ENCODE measurements around the gene NEMP2. TPM values are rescaled to one million over a fixed set of nuclear protein-coding genes. Genes with fewer than 3 reads are reported as not detected.

The NEMP2 gene, protein sequence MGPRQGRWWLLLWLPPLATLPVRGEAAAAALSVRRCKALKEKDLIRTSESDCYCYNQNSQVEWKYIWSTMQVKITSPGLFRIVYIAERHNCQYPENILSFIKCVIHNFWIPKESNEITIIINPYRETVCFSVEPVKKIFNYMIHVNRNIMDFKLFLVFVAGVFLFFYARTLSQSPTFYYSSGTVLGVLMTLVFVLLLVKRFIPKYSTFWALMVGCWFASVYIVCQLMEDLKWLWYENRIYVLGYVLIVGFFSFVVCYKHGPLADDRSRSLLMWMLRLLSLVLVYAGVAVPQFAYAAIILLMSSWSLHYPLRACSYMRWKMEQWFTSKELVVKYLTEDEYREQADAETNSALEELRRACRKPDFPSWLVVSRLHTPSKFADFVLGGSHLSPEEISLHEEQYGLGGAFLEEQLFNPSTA
- 8.3 TPM for total RNA-seq (ENCODE audit: unreplicated experiment)
- long read RNA-seq, partial matches to known transcripts, result 0 of 3 reads
- long read RNA-seq, other reads (novel, unspliced or antisense), result 3 of 3 reads

DNA sequence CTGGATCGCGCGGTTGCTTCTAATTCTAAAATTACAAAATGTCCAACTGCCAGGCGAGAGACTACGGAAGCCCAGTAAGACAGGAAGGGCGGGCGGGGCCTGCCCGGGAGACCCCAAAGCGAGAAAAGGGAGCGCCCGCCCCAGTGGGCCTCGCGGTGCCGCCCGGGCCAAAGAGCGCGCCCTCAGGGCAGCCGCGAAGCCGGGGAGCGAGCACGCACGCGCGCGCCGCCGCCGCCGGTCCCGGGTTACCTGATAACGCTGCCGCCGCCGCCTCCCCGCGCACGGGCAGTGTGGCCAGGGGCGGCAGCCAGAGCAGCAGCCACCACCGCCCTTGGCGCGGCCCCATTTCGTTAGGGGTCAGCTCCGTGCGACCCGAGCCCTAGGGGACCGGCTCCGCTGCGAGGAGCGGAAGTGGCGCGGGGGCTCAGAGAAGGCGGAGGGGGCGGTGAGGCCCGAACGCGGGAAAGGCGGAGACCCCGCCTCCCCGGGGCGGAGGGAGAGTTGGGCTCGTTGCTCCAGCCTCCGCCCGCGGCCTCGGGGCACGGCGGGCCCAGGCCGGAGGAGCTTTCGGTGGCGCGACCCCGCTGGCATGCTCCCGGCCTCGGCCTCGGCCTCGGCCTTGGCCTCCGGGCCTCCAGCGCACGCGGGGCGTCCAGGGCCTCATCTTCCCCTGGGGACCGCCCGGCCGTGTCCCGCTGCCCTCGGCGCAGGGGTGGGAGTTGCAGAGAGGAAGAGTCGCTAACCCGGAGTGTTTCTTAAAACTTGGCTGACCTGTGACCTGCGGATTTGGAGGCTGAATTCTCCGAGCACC, at the start of gene NEMP2:
Gene NEMP2, minus strand, starts transcription at position 413 of the 811 bp plus-strand sequence. Its CDS starts 67 bp downstream, at position 346.
- DNase-seq (ENCODE audit: low spot score), result peak; percentile 76
- Mint-ChIP-seq H3K4me3 (ENCODE audit: unreplicated experiment) (peak within 1 kb of the TSS; percentile 91), H3K4me1 (ENCODE audit: unreplicated experiment) (peaks cover 23% of the 10 kb centered on the region), H3K27me3 (ENCODE audit: unreplicated experiment) (peaks cover 4% of the 10 kb centered on the region), H3K36me3 (ENCODE audit: low read depth, unreplicated experiment) (no peaks in the 10 kb centered on the region), H3K9me3 (ENCODE audit: unreplicated experiment) (no peaks in the 10 kb centered on the region), H3K27ac (ENCODE audit: unreplicated experiment) (peak within 1 kb of the TSS; percentile 94)
- TF ChIP-seq CTCF (IDR thresholded peaks at IDR 0.05; ENCODE audit: unreplicated experiment), result no peak

DNA sequence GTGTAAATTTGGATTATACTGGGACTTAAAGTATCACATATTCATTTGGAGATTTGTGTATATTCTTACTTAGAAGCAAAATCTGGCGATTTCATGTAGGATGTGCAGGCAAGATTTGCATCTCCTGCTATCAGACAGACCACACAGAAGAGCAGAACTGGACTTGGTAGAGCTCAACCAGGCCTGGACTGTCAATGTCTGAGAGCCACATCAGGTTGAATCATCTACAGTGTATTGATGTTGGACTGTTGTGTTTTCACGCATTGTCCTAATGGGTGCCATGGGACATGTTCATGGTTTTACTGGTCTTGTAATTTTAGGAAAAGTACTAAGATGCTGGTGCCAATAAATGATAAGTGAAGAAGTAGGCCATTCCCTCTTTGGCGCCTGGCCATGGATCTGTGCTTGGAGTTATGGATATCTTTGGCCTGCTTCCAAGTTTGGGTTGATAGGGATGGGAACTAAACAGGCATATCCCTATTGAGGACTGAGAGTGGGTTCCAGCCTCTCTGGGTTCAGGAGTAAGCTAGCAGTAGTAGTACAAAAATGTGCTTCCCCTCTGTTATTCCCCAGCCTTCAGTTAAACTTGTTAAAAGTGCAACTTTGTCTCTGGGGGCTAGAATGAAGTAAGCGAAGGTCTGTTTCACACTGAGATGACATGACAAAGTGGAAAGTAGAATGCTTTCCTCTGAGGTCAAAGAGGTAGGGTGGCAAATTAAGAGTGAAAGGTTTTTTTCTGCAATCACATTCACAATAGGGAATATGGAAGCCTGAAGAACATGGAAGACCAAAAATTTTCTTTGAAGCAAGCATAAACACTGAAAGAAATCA, 49.2 kb upstream of the NEMP2 start:
- Mint-ChIP-seq H3K4me3 (ENCODE audit: unreplicated experiment) (no peak overlapping the region), H3K27ac (ENCODE audit: unreplicated experiment) (no peak overlapping the region), H3K4me1 (ENCODE audit: unreplicated experiment) (peaks cover 5% of the 10 kb centered on the region), H3K36me3 (ENCODE audit: low read depth, unreplicated experiment) (no peaks in the 10 kb centered on the region), H3K27me3 (ENCODE audit: unreplicated experiment) (no peaks in the 10 kb centered on the region), H3K9me3 (ENCODE audit: unreplicated experiment) (no peaks in the 10 kb centered on the region)
- no peak for TF ChIP-seq CTCF (IDR thresholded peaks at IDR 0.05; ENCODE audit: unreplicated experiment)
- no peak for DNase-seq (ENCODE audit: low spot score)

- no peak for DNase-seq (ENCODE audit: low spot score)
- peaks cover 12% of the 10 kb centered on the region for H3K4me1 Mint-ChIP-seq (ENCODE audit: unreplicated experiment)
- no peak overlapping the region for H3K27ac Mint-ChIP-seq (ENCODE audit: unreplicated experiment)
- no peaks in the 10 kb centered on the region for H3K27me3 Mint-ChIP-seq (ENCODE audit: unreplicated experiment)
- H3K36me3 Mint-ChIP-seq (ENCODE audit: low read depth, unreplicated experiment), result no peaks in the 10 kb centered on the region
- no peaks in the 10 kb centered on the region for H3K9me3 Mint-ChIP-seq (ENCODE audit: unreplicated experiment)
- no peak for TF ChIP-seq CTCF (IDR thresholded peaks at IDR 0.05; ENCODE audit: unreplicated experiment)
- H3K4me3 Mint-ChIP-seq (ENCODE audit: unreplicated experiment), result no peak overlapping the region
Observed at GRCh38 chr2:190582736-190583506, 48.4 kb upstream of the NEMP2 start.

DNA sequence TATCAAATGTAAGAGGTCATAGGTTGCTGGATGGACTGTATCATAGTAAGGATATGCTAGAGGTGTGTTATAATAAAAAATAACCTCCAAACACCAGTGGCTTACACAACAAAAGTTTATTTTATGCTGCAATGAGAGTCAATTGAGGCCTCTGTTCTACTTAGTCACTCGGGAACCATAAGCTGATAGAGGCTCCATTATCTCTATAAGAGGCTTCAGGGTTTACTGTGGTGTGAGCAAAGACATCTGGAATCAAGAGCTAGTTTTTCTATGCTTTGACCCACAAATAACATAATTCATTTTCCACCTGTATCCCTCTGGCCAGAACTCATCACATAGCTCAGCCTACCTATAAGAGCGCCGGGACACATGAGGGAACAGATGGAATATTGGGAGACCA, 47.5 kb upstream of the NEMP2 start:
- H3K9me3 Mint-ChIP-seq (ENCODE audit: unreplicated experiment), result no peaks in the 10 kb centered on the region

More for the DNA sequence above, 47.5 kb upstream of the NEMP2 start:
- no peaks in the 10 kb centered on the region for H3K36me3 Mint-ChIP-seq (ENCODE audit: low read depth, unreplicated experiment)
- no peak overlapping the region for H3K27ac Mint-ChIP-seq (ENCODE audit: unreplicated experiment)
- no peaks in the 10 kb centered on the region for H3K27me3 Mint-ChIP-seq (ENCODE audit: unreplicated experiment)
- DNase-seq (ENCODE audit: low spot score), result no peak
- no peak overlapping the region for H3K4me3 Mint-ChIP-seq (ENCODE audit: unreplicated experiment)
- TF ChIP-seq CTCF (IDR thresholded peaks at IDR 0.05; ENCODE audit: unreplicated experiment), result no peak
- H3K4me1 Mint-ChIP-seq (ENCODE audit: unreplicated experiment), result peaks cover 13% of the 10 kb centered on the region

All from endothelial cell (in vitro differentiated cells).